OCI-M1 (cell line): ENCODE results near the gene C16orf87.
A peak's percentile ranks its signal among the peaks of the same experiment; 100 is the strongest.
"Not testable (repeated sequence)": the region's sequence is repeated elsewhere in the genome, so short reads cannot be mapped to it uniquely, and the experiment has no call there.

ENCODE experiments used
- DNase-seq: peaks from one replicate; lab custom pipeline; 2025; lab: John Stamatoyannopoulos, UW

The C16orf87 gene

GRCh38 chr16:46830902-46831647 lies at the start of gene C16orf87:
TSS of gene C16orf87 (minus strand) at chr16:46831180. CDS start at chr16:46831149, 31 bp downstream.
- peak; percentile 94 for DNase-seq

GRCh38 chr16:46875243-46875642 lies 44.3 kb upstream of the C16orf87 start:
- no peak for DNase-seq

- no peak for DNase-seq
Measured at GRCh38 chr16:46873201-46873600, 42.2 kb upstream of the C16orf87 start.

- no peak for DNase-seq
Measured at GRCh38 chr16:46871597-46871996, 40.6 kb upstream of the C16orf87 start.

GRCh38 chr16:46868891-46869290 lies 37.9 kb upstream of the C16orf87 start:
- DNase-seq: not testable (repeated sequence)

- DNase-seq: not testable (repeated sequence)
Measured at GRCh38 chr16:46867486-46867885, 36.5 kb upstream of the C16orf87 start.

GRCh38 chr16:46866286-46866685 lies 35.3 kb upstream of the C16orf87 start:
- no peak for DNase-seq

- no peak for DNase-seq
Measured at GRCh38 chr16:46862555-46863447, 31.8 kb upstream of the C16orf87 start.

GRCh38 chr16:46859719-46860152 lies 28.8 kb upstream of the C16orf87 start:
- DNase-seq: no peak

GRCh38 chr16:46858151-46858550 lies 27.2 kb upstream of the C16orf87 start:
- no peak for DNase-seq

- DNase-seq: peak; percentile 18
Measured at GRCh38 chr16:46857368-46857945, 26.5 kb upstream of the C16orf87 start.

GRCh38 chr16:46855389-46855788 lies 24.4 kb upstream of the C16orf87 start:
- no peak for DNase-seq

GRCh38 chr16:46854846-46855245 lies 23.9 kb upstream of the C16orf87 start:
- DNase-seq: no peak

- DNase-seq: peak; percentile 71
Measured at GRCh38 chr16:46853713-46854443, 22.9 kb upstream of the C16orf87 start.

- DNase-seq: no peak
Measured at GRCh38 chr16:46852130-46852529, 21.1 kb upstream of the C16orf87 start.

GRCh38 chr16:46850619-46851555 lies 19.9 kb upstream of the C16orf87 start:
- DNase-seq: no peak

GRCh38 chr16:46848768-46849764 lies 18.1 kb upstream of the C16orf87 start:
- no peak for DNase-seq

- no peak for DNase-seq
Measured at GRCh38 chr16:46845952-46846351, 15.0 kb upstream of the C16orf87 start.

- DNase-seq: no peak
Measured at GRCh38 chr16:46844771-46845170, 13.8 kb upstream of the C16orf87 start.
